ENCODE results near the gene RAD51D.

The RAD51D gene

GRCh38 chr17:35144840-35145239, 25.2 kb upstream of the RAD51D start:
- no peak overlapping the region for H3K4me3 ChIP-seq (replicated peaks; ENCODE audit: insufficient read depth, low read length)
- TF ChIP-seq CTCF (IDR thresholded peaks at IDR 0.05; ENCODE audit: insufficient read depth, low read length) = no peak
- no peak for TF ChIP-seq GABPA (IDR thresholded peaks at IDR 0.05; ENCODE audit: low read depth)
- TF ChIP-seq POLR2AphosphoS5 (IDR thresholded peaks at IDR 0.05; ENCODE audit: low read depth) = no peak
- TF ChIP-seq SPI1 (IDR thresholded peaks at IDR 0.05; ENCODE audit: borderline replicate concordance, low read depth) = no peak
- TF ChIP-seq REST (IDR thresholded peaks at IDR 0.05; ENCODE audit: insufficient replicate concordance, low read depth) = no peak
- no peaks in the 10 kb centered on the region for H3K27me3 ChIP-seq (ENCODE audit: insufficient read depth, poor library complexity, severe bottlenecking)
- no peak overlapping the region for H3K27ac ChIP-seq (replicated peaks)
- DNase-seq (ENCODE audit: low read depth in 1 of 2, low spot score in 1 of 2) = no peak

- no peak overlapping the region for H3K27ac ChIP-seq (replicated peaks)
Measured at GRCh38 chr17:35142467-35142796, 22.8 kb upstream of the RAD51D start.

More at GRCh38 chr17:35142467-35142796, 22.8 kb upstream of the RAD51D start:
- TF ChIP-seq CTCF (IDR thresholded peaks at IDR 0.05; ENCODE audit: insufficient read depth, low read length) (no peak), POLR2AphosphoS5 (IDR thresholded peaks at IDR 0.05; ENCODE audit: low read depth) (no peak), SPI1 (IDR thresholded peaks at IDR 0.05; ENCODE audit: borderline replicate concordance, low read depth) (no peak), GABPA (IDR thresholded peaks at IDR 0.05; ENCODE audit: low read depth) (no peak), REST (IDR thresholded peaks at IDR 0.05; ENCODE audit: insufficient replicate concordance, low read depth) (no peak)
- no peak overlapping the region; the same call in 1 of the 2 replicates for H3K4me3 ChIP-seq (replicated peaks; ENCODE audit: insufficient read depth, low read length)
- no peaks in the 10 kb centered on the region for H3K27me3 ChIP-seq (ENCODE audit: insufficient read depth, poor library complexity, severe bottlenecking)
- no peak for DNase-seq (ENCODE audit: low read depth in 1 of 2, low spot score in 1 of 2)
